ENCODE data around the gene ZIC5.
A peak's percentile ranks its signal among the peaks of the same experiment; 100 is the strongest.

ZIC5 gene

GRCh38 chr13:99935772-99936171, 35.8 kb downstream of the ZIC5 start:
- H3K4me1 ChIP-seq (ENCODE audit: control extremely low read depth in 1 of 4, control insufficient read depth in 4 of 4, insufficient read depth in 4 of 4, low read length in 3 of 4) = no peaks in the 10 kb centered on the region
- H3K27ac ChIP-seq (ENCODE audit: insufficient read depth in 1 of 2, low read depth in 1 of 2, low read length in 2 of 2, poor library complexity in 1 of 2, severe bottlenecking in 2 of 2) = no peak overlapping the region
- DNase-seq = no peak
- CTCF ChIA-PET = interaction anchor here (0.8 to 1.1 kb wide), 2 partner anchors 17 to 22 kb away, joined by 3 to 4 read pairs; no protein-coding TSS in a partner anchor
- peaks cover 0 to 41% (median 2%) of the 10 kb centered on the region in 5 experiments for H3K27me3 ChIP-seq (replicated peaks in 2 of 5; ENCODE audit: control insufficient read depth in 4 of 5, insufficient read depth in 5 of 5, low read length in 4 of 5)
- 100% methylated on average over 1 of the region's 2 CpGs for WGBS (ENCODE audit: insufficient coverage)
- POLR2A ChIA-PET = interaction anchor here (0.7 kb wide), 1 partner anchor 787 kb away, joined by 3 read pairs; no protein-coding TSS in a partner anchor
- peaks cover 0 to 2% (median 0%) of the 10 kb centered on the region in 5 experiments for H3K9me3 ChIP-seq (ENCODE audit: control extremely low read depth in 1 of 5, control insufficient read depth in 4 of 5, insufficient read depth in 2 of 5, low read depth in 1 of 5, low read length in 4 of 5)
- H3K4me3 ChIP-seq (ENCODE audit: control insufficient read depth in 1 of 7, extremely low read depth in 1 of 7, insufficient read depth in 4 of 7, low read depth in 2 of 7, low read length in 6 of 7) = no peak overlapping the region
- no peaks in the 10 kb centered on the region for H3K36me3 ChIP-seq (ENCODE audit: control insufficient read depth in 4 of 4, insufficient read depth in 4 of 4, low read length in 3 of 4)

GRCh38 chr13:99932912-99933311, 38.7 kb downstream of the ZIC5 start:
- 90% methylated on average over 3 of the region's 5 CpGs for whole genome bisulfite sequencing (ENCODE audit: insufficient coverage)
- POLR2A ChIA-PET = no interaction called here
- no peaks in the 10 kb centered on the region for H3K36me3 ChIP-seq (ENCODE audit: control insufficient read depth in 4 of 4, insufficient read depth in 4 of 4, low read length in 3 of 4)
- peaks cover 0 to 10% (median 5%) of the 10 kb centered on the region in 4 experiments for H3K4me1 ChIP-seq (ENCODE audit: control extremely low read depth in 1 of 4, control insufficient read depth in 4 of 4, insufficient read depth in 4 of 4, low read length in 3 of 4)
- no peak overlapping the region for H3K4me3 ChIP-seq (ENCODE audit: control insufficient read depth in 1 of 7, extremely low read depth in 1 of 7, insufficient read depth in 4 of 7, low read depth in 2 of 7, low read length in 6 of 7)
- H3K27me3 ChIP-seq (replicated peaks in 2 of 5; ENCODE audit: control insufficient read depth in 4 of 5, insufficient read depth in 5 of 5, low read length in 4 of 5) = peaks cover 0 to 23% (median 0%) of the 10 kb centered on the region in 5 experiments
- no peak overlapping the region for H3K27ac ChIP-seq (ENCODE audit: insufficient read depth in 1 of 2, low read depth in 1 of 2, low read length in 2 of 2, poor library complexity in 1 of 2, severe bottlenecking in 2 of 2)
- CTCF ChIA-PET = interaction anchor here (0.9 kb wide), 1 partner anchor 23 kb away, joined by 3 read pairs; no protein-coding TSS in a partner anchor
- no peak for DNase-seq
- H3K9me3 ChIP-seq (ENCODE audit: control extremely low read depth in 1 of 5, control insufficient read depth in 4 of 5, insufficient read depth in 2 of 5, low read depth in 1 of 5, low read length in 4 of 5) = peaks cover 0 to 2% (median 0%) of the 10 kb centered on the region in 5 experiments

- POLR2A ChIA-PET = no interaction called here
- Histone ChIP-seq H3K27ac (ENCODE audit: insufficient read depth in 1 of 2, low read depth in 1 of 2, low read length in 2 of 2, poor library complexity in 1 of 2, severe bottlenecking in 2 of 2) (no peak overlapping the region), H3K27me3 (replicated peaks in 2 of 5; ENCODE audit: control insufficient read depth in 4 of 5, insufficient read depth in 5 of 5, low read length in 4 of 5) (peaks cover 0 to 20% (median 0%) of the 10 kb centered on the region in 5 experiments), H3K4me3 (ENCODE audit: control insufficient read depth in 1 of 7, extremely low read depth in 1 of 7, insufficient read depth in 4 of 7, low read depth in 2 of 7, low read length in 6 of 7) (no peak overlapping the region), H3K4me1 (ENCODE audit: control extremely low read depth in 1 of 4, control insufficient read depth in 4 of 4, insufficient read depth in 4 of 4, low read length in 3 of 4) (peaks cover 0 to 10% (median 5%) of the 10 kb centered on the region in 4 experiments), H3K9me3 (ENCODE audit: control extremely low read depth in 1 of 5, control insufficient read depth in 4 of 5, insufficient read depth in 2 of 5, low read depth in 1 of 5, low read length in 4 of 5) (peaks cover 0 to 2% (median 0%) of the 10 kb centered on the region in 5 experiments), H3K36me3 (ENCODE audit: control insufficient read depth in 4 of 4, insufficient read depth in 4 of 4, low read length in 3 of 4) (no peaks in the 10 kb centered on the region)
- CTCF ChIA-PET = no interaction called here
- WGBS (ENCODE audit: insufficient coverage) = 94% methylated on average over 3 of the region's 5 CpGs
- DNase-seq = no peak
Observed at GRCh38 chr13:99930925-99931324, 40.6 kb downstream of the ZIC5 start.

- CTCF ChIA-PET = interaction anchor here (1.4 kb wide), 1 partner anchor 14 kb away, joined by 3 read pairs; no protein-coding TSS in a partner anchor
- DNase-seq = no peak
- no peak overlapping the region for H3K4me3 ChIP-seq (ENCODE audit: control insufficient read depth in 1 of 7, extremely low read depth in 1 of 7, insufficient read depth in 4 of 7, low read depth in 2 of 7, low read length in 6 of 7)
- peaks cover 0 to 10% (median 5%) of the 10 kb centered on the region in 4 experiments for H3K4me1 ChIP-seq (ENCODE audit: control extremely low read depth in 1 of 4, control insufficient read depth in 4 of 4, insufficient read depth in 4 of 4, low read length in 3 of 4)
- WGBS (ENCODE audit: insufficient coverage) = 95% methylated on average over 6 of the region's 7 CpGs
- H3K27ac ChIP-seq (ENCODE audit: insufficient read depth in 1 of 2, low read depth in 1 of 2, low read length in 2 of 2, poor library complexity in 1 of 2, severe bottlenecking in 2 of 2) = no peak overlapping the region
- peaks cover 0 to 16% (median 0%) of the 10 kb centered on the region in 5 experiments for H3K27me3 ChIP-seq (replicated peaks in 2 of 5; ENCODE audit: control insufficient read depth in 4 of 5, insufficient read depth in 5 of 5, low read length in 4 of 5)
- H3K9me3 ChIP-seq (ENCODE audit: control extremely low read depth in 1 of 5, control insufficient read depth in 4 of 5, insufficient read depth in 2 of 5, low read depth in 1 of 5, low read length in 4 of 5) = peaks cover 0 to 2% (median 0%) of the 10 kb centered on the region in 5 experiments
- no peaks in the 10 kb centered on the region for H3K36me3 ChIP-seq (ENCODE audit: control insufficient read depth in 4 of 4, insufficient read depth in 4 of 4, low read length in 3 of 4)
- POLR2A ChIA-PET = no interaction called here
Observed at GRCh38 chr13:99929866-99930265, 41.7 kb downstream of the ZIC5 start.

GRCh38 chr13:99926014-99926731, 45.4 kb downstream of the ZIC5 start:
- WGBS (ENCODE audit: insufficient coverage) = 85% methylated on average over 21 of the region's 29 CpGs
- ChIA-PET POLR2A (no interaction called here), CTCF (interaction anchor here (1.0 kb wide), 1 partner anchor 10 kb away, joined by 4 read pairs; no protein-coding TSS in a partner anchor)
- peaks cover 0 to 10% (median 5%) of the 10 kb centered on the region in 4 experiments for H3K4me1 ChIP-seq (ENCODE audit: control extremely low read depth in 1 of 4, control insufficient read depth in 4 of 4, insufficient read depth in 4 of 4, low read length in 3 of 4)
- no peaks in the 10 kb centered on the region for H3K36me3 ChIP-seq (ENCODE audit: control insufficient read depth in 4 of 4, insufficient read depth in 4 of 4, low read length in 3 of 4)
- no peak overlapping the region for H3K4me3 ChIP-seq (ENCODE audit: control insufficient read depth in 1 of 7, extremely low read depth in 1 of 7, insufficient read depth in 4 of 7, low read depth in 2 of 7, low read length in 6 of 7)
- H3K9me3 ChIP-seq (ENCODE audit: control extremely low read depth in 1 of 5, control insufficient read depth in 4 of 5, insufficient read depth in 2 of 5, low read depth in 1 of 5, low read length in 4 of 5) = peaks cover 0 to 2% (median 0%) of the 10 kb centered on the region in 5 experiments
- H3K27me3 ChIP-seq (replicated peaks in 2 of 5; ENCODE audit: control insufficient read depth in 4 of 5, insufficient read depth in 5 of 5, low read length in 4 of 5) = peaks cover 0 to 27% (median 4%) of the 10 kb centered on the region in 5 experiments
- peak in 1 of 3 donors; percentile 17 for DNase-seq
- no peak overlapping the region for H3K27ac ChIP-seq (ENCODE audit: insufficient read depth in 1 of 2, low read depth in 1 of 2, low read length in 2 of 2, poor library complexity in 1 of 2, severe bottlenecking in 2 of 2)

GRCh38 chr13:99923877-99924582, 47.5 kb downstream of the ZIC5 start:
- H3K4me1 ChIP-seq (ENCODE audit: control extremely low read depth in 1 of 4, control insufficient read depth in 4 of 4, insufficient read depth in 4 of 4, low read length in 3 of 4) = no peaks in the 10 kb centered on the region
- DNase-seq = no peak
- H3K4me3 ChIP-seq (ENCODE audit: control insufficient read depth in 1 of 7, extremely low read depth in 1 of 7, insufficient read depth in 4 of 7, low read depth in 2 of 7, low read length in 6 of 7) = no peak overlapping the region
- peaks cover 0 to 32% (median 6%) of the 10 kb centered on the region in 5 experiments for H3K27me3 ChIP-seq (replicated peaks in 2 of 5; ENCODE audit: control insufficient read depth in 4 of 5, insufficient read depth in 5 of 5, low read length in 4 of 5)
- ChIA-PET POLR2A (no interaction called here), CTCF (interaction anchor here (1.4 kb wide), 1 partner anchor 590 kb away, joined by 3 read pairs; no protein-coding TSS in a partner anchor)
- H3K36me3 ChIP-seq (ENCODE audit: control insufficient read depth in 4 of 4, insufficient read depth in 4 of 4, low read length in 3 of 4) = no peaks in the 10 kb centered on the region
- 100% methylated on average over 3 of the region's 6 CpGs for WGBS (ENCODE audit: insufficient coverage)
- H3K9me3 ChIP-seq (ENCODE audit: control extremely low read depth in 1 of 5, control insufficient read depth in 4 of 5, insufficient read depth in 2 of 5, low read depth in 1 of 5, low read length in 4 of 5) = peaks cover 0 to 2% (median 0%) of the 10 kb centered on the region in 5 experiments
- no peak overlapping the region for H3K27ac ChIP-seq (ENCODE audit: insufficient read depth in 1 of 2, low read depth in 1 of 2, low read length in 2 of 2, poor library complexity in 1 of 2, severe bottlenecking in 2 of 2)
